GM18870 (cell line): ENCODE data around the gene CAPN5.

ENCODE experiments used
- ATAC-seq: cut with Tn5 transposase; IDR thresholded peaks from one replicate; pipeline ENCODE4 v1.9.1; 2021; ENCODE audit warnings: moderate library complexity; ENCODE audit not compliant: unreplicated experiment

CAPN5 gene

DNA sequence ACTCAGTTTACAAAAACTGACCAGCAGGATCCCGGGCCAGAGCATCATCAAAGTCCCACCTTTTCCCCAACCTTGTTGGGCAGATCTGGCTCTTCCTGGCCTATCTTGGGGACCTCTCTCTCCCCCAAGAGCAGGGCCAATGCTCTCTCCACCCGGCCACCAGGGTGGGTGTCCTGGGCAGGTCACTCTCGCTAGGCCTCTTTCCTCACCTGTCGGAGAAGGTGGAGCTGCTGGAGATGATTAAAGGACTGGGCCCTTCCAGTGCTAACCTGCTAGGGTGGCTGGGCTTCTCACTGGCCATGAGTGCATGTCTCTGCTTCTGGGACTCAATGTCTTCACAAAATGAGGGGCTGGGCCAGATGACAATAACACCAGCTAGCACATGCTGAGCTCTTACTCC lies 2.9 kb upstream of the CAPN5 start:
- ATAC-seq, result no peak

DNA sequence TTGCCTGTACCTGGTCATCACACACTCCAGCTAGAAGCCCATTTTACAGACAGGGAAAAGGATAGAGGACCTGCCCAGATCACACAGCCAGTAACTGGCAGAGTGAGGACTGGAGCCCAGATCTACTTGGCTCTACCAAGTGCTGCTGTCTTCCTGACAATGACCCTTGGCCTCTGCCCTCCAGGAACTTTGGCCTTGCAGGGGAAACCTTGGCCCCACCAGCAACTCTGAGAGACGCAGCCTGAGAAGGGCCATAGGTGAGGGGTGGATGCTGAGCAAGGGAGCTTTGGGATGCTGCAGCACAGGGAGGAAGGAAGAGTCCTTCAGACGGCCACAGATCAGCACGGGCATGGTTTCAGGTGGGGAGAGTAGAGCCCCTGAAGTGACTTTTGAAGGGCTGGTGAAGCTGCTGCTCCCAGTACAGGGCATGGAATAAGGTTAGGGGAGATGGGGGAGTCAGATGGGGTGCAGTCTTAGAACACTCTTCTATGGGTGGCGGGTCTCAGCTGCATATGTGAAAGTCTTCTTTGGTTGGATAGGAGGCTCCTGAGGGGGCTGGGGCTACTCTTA lies 2.0 kb upstream of the CAPN5 start:
- ATAC-seq, result no peak

DNA sequence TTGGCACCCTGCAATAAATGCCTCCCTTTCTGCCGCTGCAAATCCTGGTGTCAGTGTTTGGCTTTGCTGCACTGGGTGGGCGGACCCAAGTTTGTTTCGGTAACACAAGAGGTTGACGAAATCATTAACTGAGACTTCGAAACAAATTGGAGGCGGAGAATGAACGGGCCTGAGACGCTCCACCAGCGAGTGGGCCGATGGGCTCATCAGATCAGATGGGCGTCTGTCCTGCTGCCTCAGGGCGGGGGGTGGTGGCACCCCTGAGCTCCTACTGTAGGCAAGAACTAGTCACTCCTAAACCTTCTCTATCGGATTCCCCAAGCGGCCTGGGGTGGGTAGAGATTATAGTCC lies 918 bp upstream of the CAPN5 start:
- no peak for ATAC-seq

GRCh38 chr11:77067861-77068443 lies 1.2 kb downstream of the CAPN5 start:
- ATAC-seq, result no peak

DNA sequence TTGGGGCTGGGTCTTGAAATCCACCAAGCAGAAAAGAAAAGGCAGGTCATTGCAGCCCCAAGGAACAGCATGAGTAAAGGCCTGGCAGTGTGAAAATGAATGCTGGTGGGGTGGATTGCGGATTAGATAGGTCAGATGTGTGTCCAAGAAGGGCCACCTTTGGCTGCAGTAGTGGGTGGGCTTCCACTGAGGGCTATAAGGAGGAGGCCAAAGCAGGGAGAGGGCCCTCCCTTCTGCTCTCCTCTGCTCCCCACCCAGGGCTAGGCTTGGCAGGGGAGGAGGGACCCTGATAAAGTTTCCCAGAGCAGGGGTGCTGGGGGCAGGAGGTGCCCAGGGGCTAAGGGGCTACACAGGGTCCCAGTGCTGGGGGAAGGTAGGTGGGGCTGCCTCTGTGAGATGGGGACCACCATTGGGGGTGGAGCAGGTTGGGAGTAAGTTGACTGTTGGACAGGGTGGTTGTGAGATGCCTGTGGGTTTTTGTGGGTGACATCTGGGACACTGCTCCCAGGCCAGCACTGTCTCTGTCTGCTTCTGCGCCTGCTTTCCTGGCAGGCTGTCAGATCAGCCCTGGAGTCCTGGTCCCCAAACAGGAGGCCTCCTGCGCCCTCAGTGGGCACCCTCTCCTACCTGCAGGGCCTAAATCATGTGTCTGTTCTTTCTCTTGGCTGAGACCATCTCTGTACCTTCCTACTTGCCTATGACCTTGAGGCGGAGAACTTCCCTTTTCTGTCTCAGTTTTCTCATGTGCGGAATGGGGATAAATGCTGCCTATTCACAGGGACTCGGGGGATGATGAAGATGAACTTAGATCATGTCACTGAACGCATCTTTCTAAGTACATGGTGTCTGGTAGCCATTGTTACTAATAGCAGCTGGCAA lies 1.9 kb downstream of the CAPN5 start:
- ATAC-seq, result no peak

DNA sequence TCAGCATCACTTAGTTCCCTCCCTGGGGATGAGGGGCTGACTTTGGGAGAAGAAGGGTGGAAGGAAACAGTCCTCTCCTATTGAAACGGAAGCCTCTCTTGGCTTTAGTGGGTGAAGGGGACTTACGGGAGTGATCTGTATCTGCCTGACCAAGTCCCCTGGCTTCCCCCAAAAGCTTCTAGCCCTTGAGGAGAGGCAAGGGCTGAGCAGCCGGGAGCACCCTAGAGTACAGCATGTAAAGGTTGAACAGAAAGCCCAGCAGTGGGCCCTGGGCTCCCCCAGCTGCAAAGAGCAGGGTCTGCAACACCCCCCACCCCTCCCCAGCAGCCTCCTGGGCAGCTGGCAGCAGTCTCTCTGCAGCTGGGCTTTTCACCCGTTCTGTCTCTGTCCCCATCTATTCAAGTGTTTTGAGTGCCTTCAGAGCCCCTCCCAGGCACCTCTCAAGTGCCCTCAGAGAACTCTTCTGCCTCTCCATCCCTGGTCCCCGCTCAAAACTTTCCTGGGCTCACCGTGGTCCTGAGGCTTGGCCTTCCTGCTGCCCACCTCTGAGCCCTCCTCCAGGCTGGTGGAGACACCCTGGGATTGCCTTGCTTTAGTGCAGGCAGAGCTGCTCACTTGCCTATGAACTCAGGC lies 2.7 kb downstream of the CAPN5 start:
- no peak for ATAC-seq

DNA sequence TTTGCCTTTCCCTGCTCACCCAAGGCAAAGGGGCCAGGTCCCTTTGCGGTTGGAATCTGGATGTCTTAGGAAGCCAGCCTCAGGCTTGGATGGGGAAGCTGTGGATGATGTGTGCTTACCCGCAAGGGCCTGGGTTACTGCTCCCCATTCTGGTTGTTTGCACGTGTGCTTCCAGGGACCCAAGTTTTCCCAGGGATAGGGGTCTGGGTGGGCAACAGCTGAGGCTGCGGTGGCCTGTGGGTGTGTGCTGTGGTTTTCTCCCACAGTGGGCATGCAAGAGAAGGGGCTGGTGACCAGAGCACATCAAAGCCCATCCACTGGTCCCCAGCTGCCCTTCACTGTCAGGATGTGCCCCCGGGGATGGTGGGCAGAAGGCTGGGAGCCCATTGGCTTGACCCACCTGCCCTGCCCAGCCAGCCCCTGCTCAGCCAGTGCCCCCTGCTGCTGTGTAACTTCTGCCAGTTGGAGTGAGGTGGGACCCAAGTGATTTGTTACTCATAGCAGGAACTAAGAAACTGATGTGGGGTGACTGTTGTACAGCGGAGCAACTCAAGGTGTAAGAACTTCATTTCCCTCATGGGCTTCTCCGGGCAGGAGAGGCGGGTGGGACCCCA lies 3.3 kb downstream of the CAPN5 start:
- no peak for ATAC-seq

DNA sequence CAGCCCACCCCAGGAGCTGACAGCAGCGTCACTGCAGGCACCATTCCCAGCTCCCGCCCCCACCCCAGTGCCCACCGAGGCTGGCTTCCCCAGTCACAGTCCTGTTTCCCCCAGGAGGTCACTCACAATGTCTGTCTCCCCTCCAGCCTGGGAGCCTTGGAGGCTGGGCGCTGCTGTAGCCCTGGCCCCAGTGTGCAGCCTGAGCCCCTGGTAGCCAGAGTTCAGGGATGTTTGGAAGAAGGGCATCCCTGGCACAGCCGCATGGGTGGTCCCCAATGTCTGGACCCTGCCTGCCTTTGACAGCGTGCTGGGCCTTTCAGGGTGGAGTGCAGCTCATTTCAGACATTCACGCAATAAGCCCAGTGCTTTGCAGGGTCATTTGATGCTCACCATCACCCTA lies 4.3 kb downstream of the CAPN5 start:
- ATAC-seq, result no peak

- ATAC-seq, result no peak
Measured at GRCh38 chr11:77071671-77072605, 5.2 kb downstream of the CAPN5 start.

DNA sequence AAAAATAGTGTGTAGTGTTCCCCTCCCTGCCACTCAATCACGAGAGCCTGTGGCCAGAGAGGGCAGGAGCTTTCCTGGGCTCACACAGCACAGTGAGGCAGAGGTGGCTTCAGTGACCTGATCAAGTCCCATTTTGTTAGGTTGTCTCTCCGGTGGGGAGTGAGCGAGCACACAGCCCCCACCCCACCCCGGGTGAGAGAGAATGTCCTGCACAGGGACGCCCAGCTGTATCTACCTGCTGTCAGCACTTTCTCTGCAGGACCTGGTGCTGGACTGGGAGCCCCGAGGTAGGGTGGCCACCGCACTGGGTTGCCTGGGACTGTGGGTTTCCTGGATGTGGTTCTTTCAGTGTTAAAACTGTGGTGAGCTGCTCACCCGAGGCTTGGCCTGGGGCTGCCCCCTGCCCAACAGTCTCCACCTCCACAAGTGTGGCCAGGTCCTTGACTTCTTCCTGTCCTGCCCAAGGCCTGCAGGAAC lies 6.1 kb downstream of the CAPN5 start:
- no peak for ATAC-seq

GRCh38 chr11:77073328-77074001 lies 6.7 kb downstream of the CAPN5 start:
- no peak for ATAC-seq

DNA sequence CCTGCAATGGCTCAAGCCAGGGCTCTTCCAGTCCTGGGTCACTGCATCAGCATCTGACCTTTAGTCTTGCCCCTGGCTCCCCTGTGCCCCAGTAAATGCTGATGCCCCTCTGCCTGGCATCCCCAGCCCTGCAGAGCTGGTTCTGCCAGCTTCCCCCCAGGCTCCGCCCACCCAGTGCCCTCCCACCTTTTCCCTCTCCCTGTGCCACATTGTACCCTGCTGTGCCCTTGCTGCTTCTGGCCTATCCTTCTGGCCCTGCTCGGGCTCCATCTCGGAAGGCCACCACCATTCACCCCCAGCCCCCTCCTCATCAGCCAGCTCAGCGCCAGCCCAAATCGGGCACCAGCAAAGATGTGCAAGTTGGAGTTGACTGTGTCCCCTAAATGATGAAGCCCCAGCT lies 7.4 kb downstream of the CAPN5 start:
- no peak for ATAC-seq

DNA sequence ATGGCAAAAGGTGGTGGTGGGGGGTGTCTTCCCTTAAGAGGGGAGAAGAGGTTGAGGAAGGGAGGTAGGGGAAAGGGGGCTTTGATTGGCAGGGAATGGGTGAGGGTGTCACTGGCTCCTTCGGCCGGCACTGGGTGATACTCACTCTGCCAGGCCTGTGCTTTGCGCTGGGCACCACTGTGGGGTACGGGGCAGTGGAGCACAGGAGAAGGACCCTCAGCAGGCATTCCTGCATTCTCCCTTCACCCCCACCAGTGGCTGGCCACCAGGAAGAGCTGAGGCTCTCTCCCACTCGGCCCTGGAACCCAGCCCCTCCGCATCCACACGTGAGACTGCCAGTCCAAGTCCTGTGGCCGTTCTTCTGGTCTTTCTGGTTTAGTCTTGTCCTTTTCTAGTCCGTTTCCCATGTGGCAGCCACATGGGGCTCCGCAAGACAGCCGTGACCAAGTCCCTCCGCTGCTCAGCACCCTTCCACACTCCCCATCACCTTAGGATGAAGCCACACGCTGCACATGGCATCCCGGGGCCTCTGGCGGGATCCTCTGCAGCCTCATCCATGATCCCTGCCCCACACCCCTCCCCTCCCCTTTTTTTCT lies 8.0 kb downstream of the CAPN5 start:
- no peak for ATAC-seq

- ATAC-seq, result no peak
Measured at GRCh38 chr11:77075425-77075905, 8.7 kb downstream of the CAPN5 start.

DNA sequence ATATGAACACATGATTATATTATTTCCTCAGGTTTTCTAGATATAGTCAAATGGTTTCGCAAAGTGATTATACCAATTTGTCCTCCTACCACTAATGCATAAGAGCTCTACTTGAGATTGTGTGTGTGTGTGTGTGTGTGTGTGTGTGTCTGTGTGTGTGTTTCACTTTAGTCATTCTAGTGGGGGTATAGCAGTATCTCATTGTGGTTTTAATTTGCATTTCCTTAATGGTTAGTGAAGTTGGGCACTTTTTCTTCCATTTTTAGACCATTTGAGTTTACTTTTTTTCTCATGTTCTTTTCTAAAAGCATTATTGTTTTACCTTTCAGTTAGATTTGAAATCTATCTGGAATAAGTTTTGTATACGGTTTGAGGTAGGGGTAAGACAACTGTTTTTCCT lies 12.9 kb downstream of the CAPN5 start:
- ATAC-seq, result no peak

DNA sequence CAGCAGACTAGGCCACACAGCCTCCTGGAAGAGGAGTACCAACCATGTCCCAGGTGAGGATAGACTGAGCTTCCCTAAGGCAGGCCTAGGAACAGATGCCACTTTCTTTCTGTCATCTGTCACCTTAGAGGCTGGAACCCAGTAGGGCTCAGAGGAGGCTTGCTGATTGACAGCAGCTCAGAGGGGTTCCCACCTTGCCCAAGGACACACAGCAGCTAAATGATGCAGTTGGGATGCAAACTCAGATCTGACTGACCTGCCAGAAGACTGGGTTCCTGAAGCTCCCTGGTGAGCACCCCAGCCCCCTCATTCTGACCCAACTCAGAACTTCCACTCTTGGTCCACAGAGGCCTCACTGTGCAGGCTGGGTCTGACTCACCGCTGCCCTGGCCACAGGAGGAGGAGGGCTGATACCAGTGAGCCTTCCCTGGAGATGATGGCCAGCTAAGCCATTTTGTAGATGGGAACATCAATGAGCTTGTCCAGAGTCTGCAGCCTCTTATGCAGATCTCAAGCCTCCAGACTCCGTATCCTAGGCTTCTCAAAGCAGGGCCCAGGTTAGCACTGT lies 14.0 kb downstream of the CAPN5 start:
- ATAC-seq, result no peak

- ATAC-seq, result no peak
Measured at GRCh38 chr11:77081381-77081851, 14.6 kb downstream of the CAPN5 start.

GRCh38 chr11:77081976-77082836 lies 15.4 kb downstream of the CAPN5 start:
- ATAC-seq, result no peak
